ENCODE data around the gene SLC8A2.

Gene SLC8A2, protein sequence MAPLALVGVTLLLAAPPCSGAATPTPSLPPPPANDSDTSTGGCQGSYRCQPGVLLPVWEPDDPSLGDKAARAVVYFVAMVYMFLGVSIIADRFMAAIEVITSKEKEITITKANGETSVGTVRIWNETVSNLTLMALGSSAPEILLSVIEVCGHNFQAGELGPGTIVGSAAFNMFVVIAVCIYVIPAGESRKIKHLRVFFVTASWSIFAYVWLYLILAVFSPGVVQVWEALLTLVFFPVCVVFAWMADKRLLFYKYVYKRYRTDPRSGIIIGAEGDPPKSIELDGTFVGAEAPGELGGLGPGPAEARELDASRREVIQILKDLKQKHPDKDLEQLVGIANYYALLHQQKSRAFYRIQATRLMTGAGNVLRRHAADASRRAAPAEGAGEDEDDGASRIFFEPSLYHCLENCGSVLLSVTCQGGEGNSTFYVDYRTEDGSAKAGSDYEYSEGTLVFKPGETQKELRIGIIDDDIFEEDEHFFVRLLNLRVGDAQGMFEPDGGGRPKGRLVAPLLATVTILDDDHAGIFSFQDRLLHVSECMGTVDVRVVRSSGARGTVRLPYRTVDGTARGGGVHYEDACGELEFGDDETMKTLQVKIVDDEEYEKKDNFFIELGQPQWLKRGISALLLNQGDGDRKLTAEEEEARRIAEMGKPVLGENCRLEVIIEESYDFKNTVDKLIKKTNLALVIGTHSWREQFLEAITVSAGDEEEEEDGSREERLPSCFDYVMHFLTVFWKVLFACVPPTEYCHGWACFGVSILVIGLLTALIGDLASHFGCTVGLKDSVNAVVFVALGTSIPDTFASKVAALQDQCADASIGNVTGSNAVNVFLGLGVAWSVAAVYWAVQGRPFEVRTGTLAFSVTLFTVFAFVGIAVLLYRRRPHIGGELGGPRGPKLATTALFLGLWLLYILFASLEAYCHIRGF

DNA sequence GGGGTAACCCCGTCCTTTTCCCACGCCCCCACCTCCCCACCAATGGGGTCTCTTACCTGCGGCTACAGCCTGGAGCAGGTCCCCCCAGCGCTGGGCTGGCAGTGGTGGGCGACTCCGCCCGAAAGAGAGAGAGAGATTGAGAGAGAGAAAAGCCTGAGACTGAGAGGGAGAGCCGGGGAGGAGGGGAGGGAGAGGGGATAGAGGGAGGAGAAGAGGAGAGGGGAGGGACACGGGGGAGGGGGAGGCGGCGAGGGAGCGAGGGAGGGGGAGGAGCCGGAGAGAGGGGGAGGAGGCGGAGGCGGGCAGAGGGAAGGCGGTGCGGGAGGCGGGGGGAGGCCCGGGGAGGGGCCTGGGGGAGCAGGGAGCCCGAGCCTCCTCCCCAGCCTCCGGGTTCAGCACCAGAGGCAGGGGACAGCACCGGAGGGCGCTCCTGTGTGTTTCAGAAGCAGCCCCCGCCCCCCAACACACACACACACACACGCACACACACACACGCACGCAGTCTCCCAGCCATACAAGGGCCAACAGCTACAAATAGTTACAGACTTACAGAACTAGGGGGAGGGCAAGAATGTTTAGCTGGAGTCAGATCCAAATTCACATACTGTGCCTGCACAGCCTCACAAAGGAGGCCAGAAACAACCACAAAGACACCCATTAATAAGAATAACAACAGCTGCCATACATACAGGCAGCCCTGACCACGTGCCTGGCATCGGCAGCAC lies at the start of gene SLC8A2:
TSS of gene SLC8A2 (minus strand) at position 161 of the 725 bp plus-strand sequence. CDS start 5,490 bp downstream, outside the sequence.
- in situ Hi-C loops (cut with HindIII; ENCODE audit: low pct_ligation_motif_present, low pct_unique_long_range_greater_than_20kb, low sequenced_read_pairs): no loop called here
- peak; percentile 74 for DNase-seq

DNA sequence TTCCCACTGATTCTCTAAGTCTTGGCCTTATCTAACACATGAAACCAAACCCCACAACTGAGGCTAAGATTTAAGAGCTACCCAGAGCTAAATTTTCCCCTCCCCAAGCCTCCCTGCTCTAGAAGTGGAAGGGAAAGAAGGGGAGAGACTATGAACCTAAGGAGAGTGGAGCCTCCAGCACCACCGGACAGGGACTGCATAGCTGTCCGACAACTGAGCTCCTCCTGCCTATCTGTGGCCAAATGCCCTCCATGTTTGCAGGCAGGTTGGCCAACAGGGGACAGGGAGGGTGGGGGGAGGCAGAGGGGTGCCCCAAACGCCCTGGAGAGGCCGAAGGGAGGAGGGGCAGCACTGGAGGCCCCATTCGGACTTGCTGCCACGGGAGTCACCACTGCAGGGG lies 49.1 kb upstream of the SLC8A2 start:
- in situ Hi-C loops (cut with HindIII; ENCODE audit: low pct_ligation_motif_present, low pct_unique_long_range_greater_than_20kb, low sequenced_read_pairs): no loop called here
- DNase-seq: no peak

GRCh38 chr19:47520343-47520806 lies 48.7 kb upstream of the SLC8A2 start:
- in situ Hi-C loops (cut with HindIII; ENCODE audit: low pct_ligation_motif_present, low pct_unique_long_range_greater_than_20kb, low sequenced_read_pairs): no loop called here
- no peak for DNase-seq

DNA sequence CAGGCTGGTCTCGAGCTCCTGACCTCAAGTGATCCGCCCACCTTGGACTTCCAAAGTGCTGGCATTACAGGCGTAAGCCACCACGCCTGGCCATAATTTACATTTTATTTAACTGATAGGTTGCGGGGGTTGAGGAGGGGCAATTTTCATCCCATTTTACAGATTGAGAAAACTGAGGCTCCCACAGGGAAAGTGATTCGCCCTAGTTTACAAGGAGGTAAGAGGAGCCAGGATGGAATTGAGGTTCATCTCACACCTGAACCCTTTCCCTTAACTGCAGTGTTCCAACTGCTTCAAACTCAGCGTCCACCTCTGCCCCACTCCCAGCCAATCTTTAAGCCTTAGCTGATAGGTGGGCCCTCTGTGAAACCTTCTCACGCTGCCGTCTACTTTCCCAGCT lies 47.2 kb upstream of the SLC8A2 start:
- in situ Hi-C loops (cut with HindIII; ENCODE audit: low pct_ligation_motif_present, low pct_unique_long_range_greater_than_20kb, low sequenced_read_pairs): no loop called here
- no peak for DNase-seq

GRCh38 chr19:47518139-47518538 lies 46.4 kb upstream of the SLC8A2 start:
- in situ Hi-C loops (cut with HindIII; ENCODE audit: low pct_ligation_motif_present, low pct_unique_long_range_greater_than_20kb, low sequenced_read_pairs): no loop called here
- DNase-seq: no peak

GRCh38 chr19:47514869-47515588 lies 43.3 kb upstream of the SLC8A2 start, which contains the start of gene NAPA:
Gene NAPA, minus strand, starts transcription at chr19:47515063. Its CDS starts 123 bp downstream, at chr19:47514940.
- DNase-seq: peak; percentile 98

DNA sequence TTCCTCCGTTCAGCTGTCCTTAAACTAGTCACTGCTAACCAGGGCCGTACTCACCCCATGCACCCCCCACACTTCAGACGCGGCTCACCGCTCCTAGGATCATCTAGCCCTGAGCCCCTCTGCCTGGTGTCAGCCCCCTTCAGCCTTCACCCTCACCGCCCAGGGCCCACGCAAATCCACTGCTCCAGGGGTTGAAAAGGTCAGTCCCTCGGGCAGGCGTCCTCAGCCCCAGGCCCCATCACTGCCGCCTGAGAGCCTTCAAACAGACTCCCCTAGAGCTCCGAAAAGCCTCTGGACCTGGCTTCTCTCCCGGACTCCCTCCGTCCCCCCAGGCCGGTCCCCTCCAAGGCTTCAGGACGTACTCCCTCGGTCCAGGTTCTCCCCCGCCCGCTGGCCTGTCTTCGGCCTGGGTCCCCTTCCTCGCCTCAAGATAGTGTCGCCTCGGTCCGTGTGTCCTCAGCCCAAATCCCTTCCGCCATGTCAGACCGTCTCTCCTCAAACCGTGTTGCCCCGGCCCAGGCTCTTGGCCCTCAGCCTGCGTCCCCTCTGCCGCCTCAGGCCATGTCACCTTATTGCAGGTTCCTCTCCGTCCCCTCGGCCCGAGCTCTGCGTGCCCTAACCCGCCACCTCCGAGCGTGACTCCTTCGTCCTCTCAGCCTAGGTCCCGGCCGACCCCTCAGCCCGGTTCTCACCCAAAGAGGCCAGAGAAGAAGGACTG lies 42.6 kb upstream of the SLC8A2 start:
- no peak for DNase-seq
- in situ Hi-C loops (cut with HindIII; ENCODE audit: low pct_ligation_motif_present, low pct_unique_long_range_greater_than_20kb, low sequenced_read_pairs): no loop called here

More at GRCh38 chr19:47514869-47515588, 43.3 kb upstream of the SLC8A2 start, which contains the start of gene NAPA:
- in situ Hi-C loops (cut with HindIII; ENCODE audit: low pct_ligation_motif_present, low pct_unique_long_range_greater_than_20kb, low sequenced_read_pairs): no loop called here

- in situ Hi-C loops (cut with HindIII; ENCODE audit: low pct_ligation_motif_present, low pct_unique_long_range_greater_than_20kb, low sequenced_read_pairs): no loop called here
- no peak for DNase-seq
Measured at GRCh38 chr19:47512948-47513319, 41.2 kb upstream of the SLC8A2 start.

DNA sequence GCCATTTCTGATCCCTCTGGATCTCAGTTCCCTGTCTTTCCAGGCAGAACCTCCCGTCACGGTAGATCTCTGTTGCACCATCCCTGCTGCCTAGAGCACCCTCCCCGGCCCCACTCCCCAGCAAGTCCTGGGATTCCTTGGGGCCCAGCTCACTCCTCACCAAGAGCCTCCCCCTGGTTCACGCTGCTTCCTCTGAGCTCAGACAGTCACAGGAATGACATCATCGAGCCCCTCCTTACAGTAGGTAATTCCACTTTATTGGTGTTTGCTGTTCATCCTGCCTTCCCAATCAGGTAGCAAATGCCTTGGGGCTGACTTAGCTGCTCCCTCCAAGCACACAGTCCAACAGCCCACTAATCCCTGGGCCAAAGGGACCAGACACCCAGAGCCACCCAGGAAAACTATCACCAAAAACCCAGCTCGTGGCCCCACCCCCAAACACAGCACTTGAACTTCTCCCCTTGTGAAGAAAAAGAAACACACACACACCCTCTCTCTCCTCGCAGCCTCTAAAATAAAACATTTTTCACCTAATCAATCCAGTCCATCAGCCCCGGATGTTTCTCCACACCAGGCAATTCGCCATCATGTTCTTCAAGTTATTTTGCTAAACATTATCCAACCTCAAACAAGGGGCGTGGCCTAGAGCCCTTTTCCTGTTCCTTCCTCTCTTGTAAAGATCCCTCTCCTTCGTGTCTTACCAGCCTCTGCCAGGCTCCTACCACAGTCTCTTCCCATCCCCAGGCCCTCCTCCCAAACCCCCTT lies 40.7 kb upstream of the SLC8A2 start:
- DNase-seq: peak; percentile 85
- in situ Hi-C loops (cut with HindIII; ENCODE audit: low pct_ligation_motif_present, low pct_unique_long_range_greater_than_20kb, low sequenced_read_pairs): no loop called here

DNA sequence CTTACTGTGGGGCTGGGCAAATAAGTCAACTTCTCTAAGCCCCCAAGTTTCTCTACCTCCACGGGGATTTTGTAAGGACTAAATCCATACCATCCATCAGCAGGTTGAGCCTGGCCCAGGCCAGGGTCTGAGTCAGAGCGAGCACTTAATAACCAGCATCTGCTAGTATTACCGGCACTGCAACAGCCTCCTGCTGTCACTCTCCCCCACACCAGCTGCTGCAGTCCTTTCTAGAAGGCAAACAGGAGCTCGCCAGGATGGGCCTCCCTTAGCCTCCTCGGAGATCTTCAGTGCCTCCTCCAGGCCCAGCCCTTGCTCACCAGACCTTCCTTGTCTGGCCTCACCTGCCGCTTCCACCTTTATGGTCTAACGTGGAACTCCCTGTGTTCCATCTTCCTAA lies 40.0 kb upstream of the SLC8A2 start:
- in situ Hi-C loops (cut with HindIII; ENCODE audit: low pct_ligation_motif_present, low pct_unique_long_range_greater_than_20kb, low sequenced_read_pairs): no loop called here

DNA sequence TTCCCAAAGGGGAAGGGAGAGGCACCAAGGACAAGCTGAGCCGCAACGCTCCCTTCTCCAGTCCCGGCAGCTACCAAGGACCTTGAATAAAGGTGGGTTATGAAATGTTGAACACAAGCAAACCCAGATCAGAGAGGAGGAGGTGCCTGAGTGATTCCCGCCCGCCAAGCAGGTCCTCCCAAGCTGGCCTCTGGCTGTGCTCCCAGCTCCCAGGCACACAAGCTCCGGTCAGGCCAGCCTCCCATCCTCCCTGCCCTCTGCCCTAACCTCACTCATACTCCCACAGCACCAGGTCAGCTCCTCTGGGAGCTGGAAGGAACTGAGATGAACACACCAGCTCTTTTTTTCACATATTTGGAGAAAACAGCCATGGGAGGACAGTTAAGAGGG lies 39.4 kb upstream of the SLC8A2 start:
- DNase-seq: no peak
- in situ Hi-C loops (cut with HindIII; ENCODE audit: low pct_ligation_motif_present, low pct_unique_long_range_greater_than_20kb, low sequenced_read_pairs): no loop called here

More for the DNA sequence above, 40.0 kb upstream of the SLC8A2 start:
- peak; percentile 33 for DNase-seq

- in situ Hi-C loops (cut with HindIII; ENCODE audit: low pct_ligation_motif_present, low pct_unique_long_range_greater_than_20kb, low sequenced_read_pairs): no loop called here
Measured at GRCh38 chr19:47510516-47511127, 38.9 kb upstream of the SLC8A2 start.

DNA sequence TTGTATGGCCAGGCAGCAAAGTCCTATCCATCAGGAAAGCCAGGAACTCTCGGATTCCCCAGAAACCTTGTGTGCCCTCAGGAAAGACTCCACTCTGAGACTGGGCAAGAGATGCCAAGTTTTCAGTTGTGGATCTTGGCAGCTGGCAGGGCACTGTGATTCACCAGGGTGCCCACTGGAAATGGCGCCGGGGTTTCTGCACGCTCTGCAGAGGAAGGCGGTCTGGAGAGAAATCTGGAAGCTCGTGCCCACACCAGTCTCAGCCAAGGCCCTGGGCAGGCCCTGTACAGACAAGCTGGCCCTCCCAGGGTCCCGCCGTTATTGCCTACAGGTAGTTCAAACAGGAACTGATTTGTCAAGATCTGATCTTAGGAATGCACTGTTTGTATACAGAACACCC lies 38.3 kb upstream of the SLC8A2 start:
- in situ Hi-C loops (cut with HindIII; ENCODE audit: low pct_ligation_motif_present, low pct_unique_long_range_greater_than_20kb, low sequenced_read_pairs): no loop called here
- no peak for DNase-seq

More at GRCh38 chr19:47510516-47511127, 38.9 kb upstream of the SLC8A2 start:
- no peak for DNase-seq

DNA sequence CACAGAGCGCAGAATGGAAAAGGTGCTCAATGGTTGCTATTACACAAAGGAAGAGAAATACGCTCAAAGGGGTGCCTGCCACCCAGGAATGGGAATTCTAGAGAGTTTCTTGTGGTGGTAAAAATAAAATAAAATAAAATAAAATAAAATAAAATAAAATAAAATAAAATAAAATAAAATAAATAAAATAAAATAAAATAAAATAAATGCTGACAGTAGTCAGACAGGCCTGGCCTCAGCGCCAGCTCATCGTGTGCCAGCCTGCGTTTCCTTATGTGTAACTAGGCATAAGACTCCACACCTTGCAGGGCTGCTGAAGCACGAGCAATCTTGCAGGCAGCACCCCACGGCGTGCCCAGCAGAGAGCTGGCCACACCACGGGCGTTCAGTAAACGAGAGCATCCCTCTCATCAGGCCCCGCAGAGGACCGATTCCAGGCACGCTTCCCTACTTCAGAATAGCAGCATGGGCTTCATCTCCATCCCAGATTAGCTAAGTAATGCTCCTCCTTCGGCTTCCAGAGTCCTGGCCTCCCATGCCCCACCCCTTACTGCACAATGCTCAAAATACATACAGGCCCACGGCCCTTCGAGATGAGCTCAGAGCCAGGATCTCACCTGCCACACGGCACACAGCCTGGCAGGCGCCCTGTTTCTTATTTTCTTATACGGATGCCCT lies 37.6 kb upstream of the SLC8A2 start:
- in situ Hi-C loops (cut with HindIII; ENCODE audit: low pct_ligation_motif_present, low pct_unique_long_range_greater_than_20kb, low sequenced_read_pairs): no loop called here
- no peak for DNase-seq

DNA sequence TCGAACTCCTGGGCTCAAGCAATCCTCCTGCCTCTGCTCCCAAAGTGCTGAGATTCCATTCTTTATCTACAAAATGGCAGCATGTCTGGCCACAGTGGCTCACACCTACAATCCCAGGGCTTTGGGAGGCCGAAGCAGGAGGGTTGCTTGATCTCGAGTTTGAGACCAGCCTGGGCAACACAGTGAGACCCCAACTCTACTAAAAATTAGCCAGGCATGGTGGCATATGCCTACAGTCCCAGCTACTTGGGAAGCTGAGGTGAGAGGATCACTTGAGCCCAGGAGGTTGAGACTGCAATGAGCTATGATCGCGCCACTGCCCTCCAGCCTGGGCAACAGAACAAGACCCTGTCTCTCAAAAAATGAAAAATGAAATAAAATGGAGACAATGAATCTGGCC lies 37.0 kb upstream of the SLC8A2 start:
- in situ Hi-C loops (cut with HindIII; ENCODE audit: low pct_ligation_motif_present, low pct_unique_long_range_greater_than_20kb, low sequenced_read_pairs): no loop called here
- no peak for DNase-seq
